ENCODE measurements around the gene MGAT1.

Gene MGAT1

GRCh38 chr5:180795771-180796313, 6.8 kb downstream of the MGAT1 start:
- Histone ChIP-seq H3K36me3 (ENCODE audit: insufficient read depth, low read length) (peaks cover 55% of the 10 kb centered on the region), H3K4me1 (ENCODE audit: insufficient read depth, low read length, severe bottlenecking) (peaks cover 12% of the 10 kb centered on the region), H4K20me1 (ENCODE audit: insufficient read depth, low read length) (no peaks in the 10 kb centered on the region)

DNA sequence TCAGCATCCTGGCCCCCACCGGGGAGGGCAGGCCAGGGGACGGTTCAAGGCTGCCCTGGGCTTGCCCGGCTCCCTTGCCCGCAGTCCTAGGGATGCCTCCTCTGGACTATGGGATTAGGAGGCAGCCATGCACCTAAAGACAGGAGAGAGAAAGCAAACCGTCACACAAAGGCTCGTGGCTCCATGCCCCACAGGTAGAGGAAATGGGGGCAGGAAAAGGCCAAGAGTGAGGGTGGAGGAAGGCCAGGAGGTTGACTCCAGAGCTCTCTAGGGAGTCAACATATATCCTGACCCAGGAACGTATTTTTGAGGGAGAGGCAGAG, 9.7 kb downstream of the MGAT1 start:
- Histone ChIP-seq H3K27me3 (ENCODE audit: insufficient read depth, low read length) (no peaks in the 10 kb centered on the region), H3K9me3 (ENCODE audit: low read length) (no peaks in the 10 kb centered on the region), H3K9me2 (ENCODE audit: low read depth, low read length) (no peaks in the 10 kb centered on the region), H3K4me2 (ENCODE audit: low read length) (no peak overlapping the region), H3K27ac (ENCODE audit: low read depth, low read length, poor library complexity, severe bottlenecking) (no peak overlapping the region), H3K36me3 (ENCODE audit: insufficient read depth, low read length) (peaks cover 63% of the 10 kb centered on the region), H3K4me3 (ENCODE audit: low read depth, low read length, poor library complexity, severe bottlenecking) (no peak overlapping the region), H4K20me1 (ENCODE audit: insufficient read depth, low read length) (no peaks in the 10 kb centered on the region), H2AFZ (ENCODE audit: low read length) (no peak overlapping the region), H3K4me1 (ENCODE audit: insufficient read depth, low read length, severe bottlenecking) (no peaks in the 10 kb centered on the region), H3K79me2 (ENCODE audit: insufficient read depth, low read length) (peaks cover 38% of the 10 kb centered on the region), H3K9ac (ENCODE audit: low read length) (no peak overlapping the region), H3F3A (ENCODE audit: insufficient read depth, low read length) (no peaks in the 10 kb centered on the region)
- TF ChIP-seq EZH2 (IDR thresholded peaks at IDR 0.05; ENCODE audit: borderline replicate concordance, low read length), result no peak
- no peak for TF ChIP-seq CTCF (IDR thresholded peaks at IDR 0.05; ENCODE audit: low read length)

More at GRCh38 chr5:180795771-180796313, 6.8 kb downstream of the MGAT1 start:
- no peak overlapping the region for H3K4me3 ChIP-seq (ENCODE audit: low read depth, low read length, poor library complexity, severe bottlenecking)
- no peaks in the 10 kb centered on the region for H3K9me2 ChIP-seq (ENCODE audit: low read depth, low read length)
- peaks cover 67% of the 10 kb centered on the region for H3K79me2 ChIP-seq (ENCODE audit: insufficient read depth, low read length)
- TF ChIP-seq CTCF (IDR thresholded peaks at IDR 0.05; ENCODE audit: low read length) (no peak), EZH2 (IDR thresholded peaks at IDR 0.05; ENCODE audit: borderline replicate concordance, low read length) (no peak)
- H3K27me3 ChIP-seq (ENCODE audit: insufficient read depth, low read length), result no peaks in the 10 kb centered on the region
- no peak overlapping the region for H3K4me2 ChIP-seq (ENCODE audit: low read length)
- H3K27ac ChIP-seq (ENCODE audit: low read depth, low read length, poor library complexity, severe bottlenecking), result no peak overlapping the region
- no peak overlapping the region for H3K9ac ChIP-seq (ENCODE audit: low read length)
- no peak overlapping the region for H2AFZ ChIP-seq (ENCODE audit: low read length)
- no peaks in the 10 kb centered on the region for H3F3A ChIP-seq (ENCODE audit: insufficient read depth, low read length)
- H3K9me3 ChIP-seq (ENCODE audit: low read length), result no peaks in the 10 kb centered on the region

GRCh38 chr5:180792287-180792964, 10.2 kb downstream of the MGAT1 start:
- Histone ChIP-seq H3K9me3 (ENCODE audit: low read length) (no peaks in the 10 kb centered on the region), H3K27ac (ENCODE audit: low read depth, low read length, poor library complexity, severe bottlenecking) (no peak overlapping the region), H3F3A (ENCODE audit: insufficient read depth, low read length) (no peaks in the 10 kb centered on the region), H2AFZ (ENCODE audit: low read length) (no peak overlapping the region), H3K4me2 (ENCODE audit: low read length) (no peak overlapping the region), H3K9ac (ENCODE audit: low read length) (no peak overlapping the region), H3K36me3 (ENCODE audit: insufficient read depth, low read length) (peaks cover 63% of the 10 kb centered on the region), H3K4me1 (ENCODE audit: insufficient read depth, low read length, severe bottlenecking) (no peaks in the 10 kb centered on the region), H4K20me1 (ENCODE audit: insufficient read depth, low read length) (no peaks in the 10 kb centered on the region), H3K79me2 (ENCODE audit: insufficient read depth, low read length) (peaks cover 33% of the 10 kb centered on the region), H3K4me3 (ENCODE audit: low read depth, low read length, poor library complexity, severe bottlenecking) (no peak overlapping the region), H3K9me2 (ENCODE audit: low read depth, low read length) (no peaks in the 10 kb centered on the region), H3K27me3 (ENCODE audit: insufficient read depth, low read length) (no peaks in the 10 kb centered on the region)
- no peak for TF ChIP-seq CTCF (IDR thresholded peaks at IDR 0.05; ENCODE audit: low read length)
- no peak for TF ChIP-seq EZH2 (IDR thresholded peaks at IDR 0.05; ENCODE audit: borderline replicate concordance, low read length)

Measured in OCI-LY1 (cell line).